ENCODE results near the gene LRP1.

Gene LRP1

DNA sequence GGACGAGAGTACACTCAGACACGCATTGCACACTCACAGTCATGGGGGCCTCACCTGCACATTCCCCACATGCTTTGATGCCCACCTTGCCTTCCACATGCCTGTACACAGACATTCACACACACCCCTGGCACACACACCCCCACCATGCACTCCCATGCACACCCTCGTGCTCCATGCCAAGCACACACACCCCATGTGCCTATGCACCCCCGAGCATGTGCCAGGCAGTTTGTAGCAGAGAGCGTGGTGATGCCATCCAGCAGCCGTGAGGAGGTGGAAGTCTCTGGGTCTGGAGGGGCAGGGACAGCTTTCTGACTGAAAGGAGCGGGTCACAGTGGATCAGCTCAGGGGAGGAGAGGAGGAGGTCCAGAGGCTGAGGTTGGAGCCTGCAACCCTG, 77.6 kb downstream of the LRP1 start:
- H3K27ac ChIP-seq = no peak overlapping the region
- H3K4me3 ChIP-seq = no peak overlapping the region
- TF ChIP-seq, protein P1, sequence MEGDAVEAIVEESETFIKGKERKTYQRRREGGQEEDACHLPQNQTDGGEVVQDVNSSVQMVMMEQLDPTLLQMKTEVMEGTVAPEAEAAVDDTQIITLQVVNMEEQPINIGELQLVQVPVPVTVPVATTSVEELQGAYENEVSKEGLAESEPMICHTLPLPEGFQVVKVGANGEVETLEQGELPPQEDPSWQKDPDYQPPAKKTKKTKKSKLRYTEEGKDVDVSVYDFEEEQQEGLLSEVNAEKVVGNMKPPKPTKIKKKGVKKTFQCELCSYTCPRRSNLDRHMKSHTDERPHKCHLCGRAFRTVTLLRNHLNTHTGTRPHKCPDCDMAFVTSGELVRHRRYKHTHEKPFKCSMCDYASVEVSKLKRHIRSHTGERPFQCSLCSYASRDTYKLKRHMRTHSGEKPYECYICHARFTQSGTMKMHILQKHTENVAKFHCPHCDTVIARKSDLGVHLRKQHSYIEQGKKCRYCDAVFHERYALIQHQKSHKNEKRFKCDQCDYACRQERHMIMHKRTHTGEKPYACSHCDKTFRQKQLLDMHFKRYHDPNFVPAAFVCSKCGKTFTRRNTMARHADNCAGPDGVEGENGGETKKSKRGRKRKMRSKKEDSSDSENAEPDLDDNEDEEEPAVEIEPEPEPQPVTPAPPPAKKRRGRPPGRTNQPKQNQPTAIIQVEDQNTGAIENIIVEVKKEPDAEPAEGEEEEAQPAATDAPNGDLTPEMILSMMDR (IDR thresholded peaks at IDR 0.05) = no peak
- DNase-seq (ENCODE audit: low spot score) = no peak

DNA sequence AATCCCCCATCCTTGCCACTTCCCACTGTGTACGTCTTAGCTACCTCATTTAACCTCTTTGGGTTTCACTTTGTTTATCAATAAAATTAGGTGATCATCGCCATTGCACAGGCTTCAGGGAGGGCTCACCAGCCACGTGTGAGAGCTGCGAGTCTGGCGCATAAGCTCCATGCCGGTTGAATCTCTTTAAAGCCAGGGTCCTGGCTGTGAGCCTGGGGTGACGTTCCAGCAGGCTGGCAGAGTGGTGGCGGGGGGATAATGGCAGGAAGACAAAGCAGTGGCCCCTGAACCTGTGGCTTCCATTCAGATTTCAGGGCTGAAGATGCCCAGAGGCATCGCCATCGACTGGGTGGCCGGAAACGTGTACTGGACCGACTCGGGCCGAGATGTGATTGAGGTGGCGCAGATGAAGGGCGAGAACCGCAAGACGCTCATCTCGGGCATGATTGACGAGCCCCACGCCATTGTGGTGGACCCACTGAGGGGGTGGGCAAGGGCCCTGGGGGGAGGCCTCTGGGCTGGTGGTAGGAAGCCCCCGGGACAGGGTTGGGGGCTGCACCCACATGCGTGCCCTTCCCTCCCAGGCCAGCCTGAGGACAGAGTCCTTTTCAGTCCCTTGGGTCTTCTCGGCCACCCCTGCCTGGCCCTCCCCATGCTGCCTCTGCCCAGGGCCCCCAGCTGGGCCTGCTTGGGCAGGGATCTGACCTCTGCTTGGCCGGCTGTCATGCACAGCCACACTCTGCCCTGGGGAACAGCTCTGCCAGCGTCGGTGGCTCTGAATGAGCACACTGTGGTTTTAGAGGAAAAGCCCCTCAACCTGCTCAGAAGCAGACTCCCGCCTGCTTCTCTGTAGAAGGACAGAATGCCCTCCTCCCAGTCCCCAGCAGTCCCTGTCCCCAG, 79.7 kb downstream of the LRP1 start:
- no peak for DNase-seq (ENCODE audit: low spot score)
- TF ChIP-seq, protein P1 (IDR thresholded peaks at IDR 0.05) = no peak
- H3K4me3 ChIP-seq = no peak overlapping the region
- peak overlapping the region in 1 of 2 donors; percentile 68 for H3K27ac ChIP-seq

DNA sequence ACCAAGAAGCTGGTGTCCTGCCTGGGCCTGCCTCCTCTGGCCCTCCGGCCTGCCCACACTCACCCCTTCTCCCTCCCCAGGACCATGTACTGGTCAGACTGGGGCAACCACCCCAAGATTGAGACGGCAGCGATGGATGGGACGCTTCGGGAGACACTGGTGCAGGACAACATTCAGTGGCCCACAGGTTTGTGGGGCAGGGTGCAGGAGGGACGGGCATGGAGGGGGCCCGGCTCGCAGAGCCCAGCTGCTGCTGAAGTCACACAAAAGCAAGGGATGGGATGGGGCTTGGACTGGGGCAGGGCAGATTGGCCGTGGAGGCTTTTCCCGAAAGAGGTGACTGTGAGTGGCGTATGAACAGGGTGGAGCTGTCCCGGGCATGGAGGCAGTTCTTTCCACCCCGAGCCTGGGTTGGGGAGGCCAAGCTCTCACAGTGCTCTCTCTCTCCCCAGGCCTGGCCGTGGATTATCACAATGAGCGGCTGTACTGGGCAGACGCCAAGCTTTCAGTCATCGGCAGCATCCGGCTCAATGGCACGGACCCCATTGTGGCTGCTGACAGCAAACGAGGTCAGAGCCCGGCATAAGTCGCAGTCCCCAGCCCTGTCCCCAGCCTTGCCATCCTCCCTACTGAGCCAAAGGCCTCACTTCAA, 80.5 kb downstream of the LRP1 start:
- TF ChIP-seq, protein P1 (IDR thresholded peaks at IDR 0.05) = no peak
- Histone ChIP-seq H3K4me3 (no peak overlapping the region), H3K27ac (peak overlapping the region in 1 of 2 donors; percentile 68)
- DNase-seq (ENCODE audit: low spot score) = no peak

DNA sequence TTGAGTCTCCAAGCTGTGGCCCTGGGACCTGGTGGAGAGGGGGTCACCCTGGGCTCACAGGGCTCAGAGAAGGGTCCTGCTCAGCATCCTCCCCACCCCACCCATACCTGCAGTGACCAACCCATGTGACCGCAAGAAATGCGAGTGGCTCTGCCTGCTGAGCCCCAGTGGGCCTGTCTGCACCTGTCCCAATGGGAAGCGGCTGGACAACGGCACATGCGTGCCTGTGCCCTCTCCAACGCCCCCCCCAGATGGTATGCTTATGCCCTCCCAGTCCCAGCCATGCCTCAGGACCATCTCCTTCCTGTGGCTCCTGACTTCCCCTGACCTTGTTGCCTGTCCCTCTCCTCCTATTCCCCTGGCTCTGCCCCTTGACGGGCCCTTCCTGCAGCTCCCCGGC, 81.6 kb downstream of the LRP1 start:
- TF ChIP-seq, protein P1 (IDR thresholded peaks at IDR 0.05) = no peak
- peak overlapping the region in 1 of 2 donors; percentile 68 for H3K27ac ChIP-seq
- DNase-seq (ENCODE audit: low spot score) = no peak
- no peak overlapping the region for H3K4me3 ChIP-seq

DNA sequence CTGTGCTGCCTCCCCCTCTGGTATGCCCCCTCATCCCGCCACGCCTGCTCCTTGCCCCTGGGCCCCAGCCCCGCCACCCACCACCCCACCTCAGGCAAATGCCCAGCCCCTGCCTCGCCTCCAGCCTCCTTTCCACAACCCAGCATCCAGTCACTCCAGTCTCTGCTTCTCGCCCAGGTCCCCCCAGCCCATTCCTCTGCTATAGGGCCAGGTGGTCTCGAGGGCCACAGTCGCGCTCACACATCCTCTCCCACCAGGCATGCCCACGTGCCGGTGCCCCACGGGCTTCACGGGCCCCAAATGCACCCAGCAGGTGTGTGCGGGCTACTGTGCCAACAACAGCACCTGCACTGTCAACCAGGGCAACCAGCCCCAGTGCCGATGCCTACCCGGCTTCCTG, 82.2 kb downstream of the LRP1 start:
- H3K4me3 ChIP-seq = no peak overlapping the region
- no peak for DNase-seq (ENCODE audit: low spot score)
- TF ChIP-seq, protein P1 (IDR thresholded peaks at IDR 0.05) = no peak
- no peak overlapping the region for H3K27ac ChIP-seq

DNA sequence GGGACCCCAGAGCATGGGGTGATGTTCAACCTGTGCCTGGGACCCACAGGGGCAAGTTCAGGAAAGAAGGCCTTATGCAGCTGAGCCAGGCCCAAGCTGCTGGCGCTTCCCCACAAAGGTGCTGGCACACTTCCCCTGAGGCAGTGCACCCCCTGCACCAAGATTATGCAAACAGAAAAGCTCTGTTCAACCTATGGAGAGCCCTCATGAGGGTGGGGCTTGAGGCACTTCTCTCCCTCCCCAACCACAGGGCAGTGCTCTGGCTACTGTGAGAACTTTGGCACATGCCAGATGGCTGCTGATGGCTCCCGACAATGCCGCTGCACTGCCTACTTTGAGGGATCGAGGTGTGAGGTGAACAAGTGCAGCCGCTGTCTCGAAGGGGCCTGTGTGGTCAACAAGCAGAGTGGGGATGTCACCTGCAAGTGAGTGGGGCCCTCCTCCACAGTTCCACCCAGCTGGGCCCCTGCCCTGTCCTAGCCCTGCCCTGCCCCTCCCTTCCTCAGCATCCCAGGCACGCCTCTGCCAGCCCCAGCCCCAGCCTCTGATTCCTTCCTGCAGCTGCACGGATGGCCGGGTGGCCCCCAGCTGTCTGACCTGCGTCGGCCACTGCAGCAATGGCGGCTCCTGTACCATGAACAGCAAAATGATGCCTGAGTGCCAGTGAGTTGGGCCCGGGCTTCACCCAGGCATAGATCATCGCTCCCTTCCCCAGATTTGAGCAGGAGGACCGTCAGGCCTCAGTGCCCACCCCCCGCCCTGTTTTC, 82.8 kb downstream of the LRP1 start:
- peak overlapping the region in 1 of 2 donors; percentile 62 for H3K27ac ChIP-seq
- no peak overlapping the region for H3K4me3 ChIP-seq
- TF ChIP-seq, protein P1 (IDR thresholded peaks at IDR 0.05) = no peak
- DNase-seq (ENCODE audit: low spot score) = no peak

All from coronary artery (tissue), 2 donors.